Gastrocnemius medialis (tissue), 4 donors: Measurements from ENCODE around the gene ASB18. TPM values are rescaled to one million over a fixed set of nuclear protein-coding genes. Genes with fewer than 3 reads are reported as not detected.
"Not testable (repeated sequence)": the region's sequence is repeated elsewhere in the genome, so short reads cannot be mapped to it uniquely, and the experiment has no call there.

Experiments used
- ATAC-seq, 2 donors: fragments of 150-250 bp; one replicate each; pipeline ENCODE4 v1.9.1; 2016
- DNase-seq, 2 donors: peaks; one replicate each; pipeline ENCODE4 v3.0.0-alpha.2; 2019
- H3K27ac ChIP-seq, 4 donors: fragments of 200-600 bp; sonication (generic); 1 replicate in 1 of 4; 2 replicates in 3 of 4; pipeline ENCODE4 v1.5.1; 2016 to 2018; ENCODE audit warnings: mild to moderate bottlenecking in 2 of 4, moderate library complexity in 1 of 4
- H3K27me3 ChIP-seq, 3 donors: fragments of 200-600 bp; sonication (generic) in 2 of 3; 1 replicate in 1 of 3; 2 replicates in 2 of 3; pipeline versions ENCODE4 v1.5.1 to v1.6.0; 2016 to 2019; ENCODE audit warnings: mild to moderate bottlenecking in 1 of 3, moderate library complexity in 1 of 3
- H3K36me3 ChIP-seq, 2 donors: fragments of 200-600 bp; sonication (generic) in 1 of 2; one replicate each; pipeline ENCODE4 v1.5.1; 2017 to 2018
- H3K4me1 ChIP-seq, 2 donors: fragments of 200-600 bp; sonication (generic) in 1 of 2; one replicate each; pipeline ENCODE4 v1.5.1; 2016 to 2017; ENCODE audit warnings: mild to moderate bottlenecking in 2 of 2
- H3K4me3 ChIP-seq, 4 donors: fragments of 200-600 bp; sonication (generic) in 3 of 4; 1 replicate in 1 of 4; 2 replicates in 3 of 4; pipeline ENCODE4 v1.5.1; 2016 to 2019; ENCODE audit warnings: mild to moderate bottlenecking in 2 of 4
- H3K9me3 ChIP-seq, 3 donors: fragments of 200-600 bp; sonication (generic) in 2 of 3; 1 replicate in 1 of 3; 2 replicates in 2 of 3; pipeline ENCODE4 v1.5.1; 2016 to 2019
- POLR2A ChIP-seq, 2 donors: fragments of 450-650 bp; IDR thresholded peaks; one replicate each; pipeline ENCODE4 v1.6.1; 2017; ENCODE audit warnings: antibody characterized with exemption in 2 of 2, mild to moderate bottlenecking in 2 of 2, moderate library complexity in 2 of 2
- in situ Hi-C, 4 donors: fragments of 200-750 bp; cut with MboI; loops; one replicate each; pipeline versions ENCODE4 v1.15.0 to v1.8.0; 2017; ENCODE audit warnings: low sequenced_read_pairs in 4 of 4
- intact Hi-C: fragments of 100-400 bp; cut with DNase I; formaldehyde crosslinking; loops from one replicate; pipeline ENCODE4 v1.15.1; 2023; ENCODE audit warnings: low total_unique reads
- total RNA-seq, 4 donors: library from RNA; depleted of rRNA; stranded (reverse); fragments of >200 nt; gene quantifications; one replicate each; pipeline versions ENCODE4 v1.1.0 to v1.2.3, GENCODE V29; 2016
- TF ChIP-seq, protein P1 (sequence below), 5 experiments: fragments of 450-650 bp in 3 of 5; fragments of 200-600 bp in 2 of 5; sonication (generic) in 2 of 5; IDR thresholded peaks in 4 of 5; conservative IDR thresholded peaks in 1 of 5; 1 replicate in 4 of 5; 2 replicates in 1 of 5; pipeline ENCODE4 v1.5.1; 2016 to 2019; ENCODE audit warnings: antibody characterized with exemption in 5 of 5, mild to moderate bottlenecking in 3 of 5, moderate library complexity in 3 of 5

Gene ASB18
- total RNA-seq, 4 donors from 2014 or later: 0.16 to 0.17 TPM; not detected in 2

DNA sequence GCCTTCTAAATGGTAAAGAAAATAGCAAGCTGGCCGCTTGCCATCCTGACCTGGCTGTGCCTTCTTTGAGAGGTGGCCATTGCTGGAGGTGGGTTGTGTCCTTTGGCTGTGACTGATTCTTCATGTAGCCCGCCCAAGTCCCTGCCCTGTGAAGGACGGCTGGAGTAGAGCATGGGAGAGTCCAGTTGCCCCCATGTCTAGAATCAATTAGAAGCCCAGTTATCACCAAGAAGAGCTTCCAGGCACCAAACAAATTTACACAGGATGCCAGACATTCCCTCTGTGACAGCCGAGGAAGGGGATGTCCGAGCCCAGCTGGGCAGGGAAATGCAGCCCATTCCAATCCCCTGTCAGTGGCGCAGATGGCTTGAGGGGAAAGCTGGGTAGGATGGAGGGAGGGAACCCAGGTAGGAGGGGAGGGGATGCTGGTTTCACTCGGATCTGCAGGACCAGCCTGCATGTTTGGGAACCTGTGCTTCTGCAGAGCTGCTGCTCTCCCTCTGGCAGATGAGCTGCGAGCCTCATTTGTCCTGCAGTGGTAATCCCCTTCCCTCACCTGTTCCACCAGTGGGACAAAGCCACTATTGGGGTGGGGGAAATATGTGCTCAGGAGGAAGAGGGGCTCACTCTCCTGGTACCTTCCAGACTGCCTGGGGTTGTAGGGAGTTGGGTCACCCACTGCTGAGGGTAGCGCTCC is 25.7 kb upstream of the ASB18 start:
- ATAC-seq (no peak), DNase-seq (no peak)
- no peaks in the 10 kb centered on the region for H3K27me3 ChIP-seq
- no peak for TF ChIP-seq POLR2A (IDR thresholded peaks at IDR 0.05)
- TF ChIP-seq, protein P1, sequence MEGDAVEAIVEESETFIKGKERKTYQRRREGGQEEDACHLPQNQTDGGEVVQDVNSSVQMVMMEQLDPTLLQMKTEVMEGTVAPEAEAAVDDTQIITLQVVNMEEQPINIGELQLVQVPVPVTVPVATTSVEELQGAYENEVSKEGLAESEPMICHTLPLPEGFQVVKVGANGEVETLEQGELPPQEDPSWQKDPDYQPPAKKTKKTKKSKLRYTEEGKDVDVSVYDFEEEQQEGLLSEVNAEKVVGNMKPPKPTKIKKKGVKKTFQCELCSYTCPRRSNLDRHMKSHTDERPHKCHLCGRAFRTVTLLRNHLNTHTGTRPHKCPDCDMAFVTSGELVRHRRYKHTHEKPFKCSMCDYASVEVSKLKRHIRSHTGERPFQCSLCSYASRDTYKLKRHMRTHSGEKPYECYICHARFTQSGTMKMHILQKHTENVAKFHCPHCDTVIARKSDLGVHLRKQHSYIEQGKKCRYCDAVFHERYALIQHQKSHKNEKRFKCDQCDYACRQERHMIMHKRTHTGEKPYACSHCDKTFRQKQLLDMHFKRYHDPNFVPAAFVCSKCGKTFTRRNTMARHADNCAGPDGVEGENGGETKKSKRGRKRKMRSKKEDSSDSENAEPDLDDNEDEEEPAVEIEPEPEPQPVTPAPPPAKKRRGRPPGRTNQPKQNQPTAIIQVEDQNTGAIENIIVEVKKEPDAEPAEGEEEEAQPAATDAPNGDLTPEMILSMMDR (IDR thresholded peaks at IDR 0.05 in 4 of 5, conservative IDR thresholded peaks at IDR 0.05 in 1 of 5): no peak
- H3K36me3 ChIP-seq: no peaks in the 10 kb centered on the region
- in situ Hi-C loops (no loop called here), intact Hi-C loops (no loop called here)
- no peak overlapping the region for H3K27ac ChIP-seq
- no peaks in the 10 kb centered on the region for H3K9me3 ChIP-seq
- no peaks in the 10 kb centered on the region for H3K4me1 ChIP-seq
- no peak overlapping the region for H3K4me3 ChIP-seq

DNA sequence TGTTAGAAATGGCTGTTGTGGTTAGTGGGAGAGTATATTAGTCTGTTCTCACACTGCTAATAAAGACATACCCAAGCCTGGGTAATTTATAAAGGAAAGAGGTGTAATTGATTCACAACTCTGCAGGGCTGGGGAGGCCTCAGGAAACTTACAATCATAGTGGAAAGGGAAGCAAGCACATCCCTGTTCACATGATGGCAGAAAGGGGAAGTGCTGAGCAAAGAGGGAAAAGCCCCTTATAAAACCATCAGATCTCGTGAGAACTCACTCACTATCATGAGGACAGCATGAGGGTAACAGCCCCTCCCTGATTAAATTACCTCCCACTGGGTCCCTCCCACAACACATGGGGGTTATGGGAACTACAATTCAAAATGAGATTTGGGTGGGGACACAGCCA is 24.2 kb upstream of the ASB18 start:
- H3K27ac ChIP-seq, intact Hi-C loops, ATAC-seq, H3K4me1 ChIP-seq, H3K36me3 ChIP-seq, H3K4me3 ChIP-seq, H3K27me3 ChIP-seq, H3K9me3 ChIP-seq, in situ Hi-C loops, DNase-seq: not testable (repeated sequence)

DNA sequence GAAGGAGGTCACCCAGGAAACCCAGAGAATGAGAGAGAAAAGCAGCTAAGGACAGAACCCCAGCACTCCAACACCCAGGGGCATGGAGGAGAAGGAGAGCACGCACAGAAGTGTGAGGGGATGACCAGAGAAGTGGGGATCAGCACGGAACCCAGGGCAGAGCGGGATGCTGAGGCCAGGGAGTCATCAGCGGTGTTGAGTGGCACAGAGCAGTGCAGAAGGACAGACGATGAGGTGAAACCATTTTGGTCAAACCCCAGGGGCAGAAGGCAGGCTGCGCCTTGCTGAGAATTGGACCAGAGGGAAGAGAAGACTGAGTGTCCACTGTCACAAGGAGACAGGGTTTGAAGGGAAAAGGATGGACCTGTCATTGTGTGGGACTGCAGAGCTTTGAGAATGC is 23.4 kb upstream of the ASB18 start:
- ATAC-seq (no peak), DNase-seq (no peak)
- intact Hi-C loops: no loop called here
- Histone ChIP-seq H3K36me3 (no peaks in the 10 kb centered on the region), H3K4me1 (no peaks in the 10 kb centered on the region), H3K4me3 (no peak overlapping the region), H3K27me3 (no peaks in the 10 kb centered on the region), H3K9me3 (peaks cover 0 to 6% (median 0%) of the 10 kb centered on the region in 3 donors), H3K27ac (no peak overlapping the region)
- in situ Hi-C loops: no loop called here
- no peak for TF ChIP-seq POLR2A (IDR thresholded peaks at IDR 0.05)
- TF ChIP-seq, protein P1 (IDR thresholded peaks at IDR 0.05 in 4 of 5, conservative IDR thresholded peaks at IDR 0.05 in 1 of 5): no peak

DNA sequence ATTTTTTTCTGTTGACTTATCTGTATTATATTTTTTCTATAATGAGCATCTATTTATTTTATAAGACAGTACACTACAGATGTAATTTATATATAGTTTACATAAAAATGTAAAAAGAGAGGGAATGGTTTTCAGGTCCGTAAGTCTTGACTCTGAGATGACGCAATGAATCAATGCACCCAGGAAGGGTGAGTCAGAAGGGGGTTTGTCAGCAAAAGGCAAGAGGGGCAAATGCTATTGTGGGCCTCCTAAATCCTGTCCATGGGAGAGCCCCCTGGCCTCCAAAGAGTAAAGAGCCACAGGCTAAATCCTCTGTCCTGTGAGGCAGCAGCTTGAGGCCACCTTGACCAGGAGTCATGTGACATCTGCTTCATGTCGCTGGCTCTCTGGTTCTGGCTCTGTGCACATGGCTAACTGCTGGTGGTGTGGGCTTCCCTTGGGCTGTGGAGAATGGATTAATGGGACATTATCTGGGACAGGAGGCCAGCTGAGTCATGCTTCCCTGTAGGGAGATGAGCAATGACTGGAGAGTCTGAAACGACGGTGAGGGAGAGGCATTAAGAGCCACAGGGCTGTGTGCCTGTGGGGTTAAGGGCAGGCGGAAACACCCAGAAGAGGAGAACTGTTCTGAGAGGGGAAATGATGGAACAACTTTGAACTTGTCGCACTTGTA is 22.8 kb upstream of the ASB18 start:
- peak; percentile 46 to 54 for ATAC-seq
- H3K36me3 ChIP-seq: no peaks in the 10 kb centered on the region
- DNase-seq: no peak
- in situ Hi-C loops: no loop called here
- no peak overlapping the region for H3K4me3 ChIP-seq
- peaks cover 0 to 6% (median 0%) of the 10 kb centered on the region in 3 donors for H3K9me3 ChIP-seq
- H3K27me3 ChIP-seq: no peaks in the 10 kb centered on the region
- no peak overlapping the region for H3K27ac ChIP-seq
- TF ChIP-seq, protein P1 (IDR thresholded peaks at IDR 0.05 in 4 of 5, conservative IDR thresholded peaks at IDR 0.05 in 1 of 5): no peak
- no peak for TF ChIP-seq POLR2A (IDR thresholded peaks at IDR 0.05)
- intact Hi-C loops: no loop called here
- no peaks in the 10 kb centered on the region for H3K4me1 ChIP-seq

GRCh38 chr2:236284208-236284607 is 20.0 kb upstream of the ASB18 start:
- no peak for DNase-seq
- H3K27me3 ChIP-seq: no peaks in the 10 kb centered on the region
- H3K4me3 ChIP-seq: no peak overlapping the region
- intact Hi-C loops (no loop called here), in situ Hi-C loops (no loop called here)
- no peak for TF ChIP-seq POLR2A (IDR thresholded peaks at IDR 0.05)
- TF ChIP-seq, protein P1 (IDR thresholded peaks at IDR 0.05 in 4 of 5, conservative IDR thresholded peaks at IDR 0.05 in 1 of 5): no peak
- H3K4me1 ChIP-seq: no peaks in the 10 kb centered on the region
- no peaks in the 10 kb centered on the region for H3K36me3 ChIP-seq
- peaks cover 0 to 6% (median 0%) of the 10 kb centered on the region in 3 donors for H3K9me3 ChIP-seq
- no peak overlapping the region for H3K27ac ChIP-seq
- no peak for ATAC-seq
